Astrocyte (in vitro differentiated cells and primary cell): Measurements from ENCODE around the gene SOHLH2. TPM values are rescaled to one million over a fixed set of nuclear protein-coding genes. Genes with fewer than 3 reads are reported as not detected.

ENCODE experiments used
- total RNA-seq: library from RNA; stranded (reverse); gene quantifications from 2 replicates; pipeline ENCODE4 v1.2.1, GENCODE V29; 2021

The SOHLH2 gene
- total RNA-seq, 1 donor from 2014 or later: not detected

Other genes starting within 250 kb of the SOHLH2 start
- gene DCLK1, start 83.2 kb downstream of the SOHLH2 start, total RNA-seq: 3.2 and 4.9 TPM in 2 replicates
- gene CCDC169, start 83.3 kb upstream of the SOHLH2 start, total RNA-seq: 0.62 and 0.98 TPM in 2 replicates
- gene SPART, start 131.8 kb upstream of the SOHLH2 start, total RNA-seq: 47.7 and 50.6 TPM in 2 replicates
- 0.70 and 0.91 TPM in 2 replicates for gene CCNA1, start 217.9 kb upstream of the SOHLH2 start, total RNA-seq